GM12891 (cell line): ENCODE results near the gene HOXC5.
"Not testable (repeated sequence)": the region's sequence is repeated elsewhere in the genome, so short reads cannot be mapped to it uniquely, and the experiment has no call there.

Experiments used
- POLR2A ChIP-seq: IDR thresholded peaks from 2 replicates; pipeline ENCODE4 v1.6.1; 2011; ENCODE audit warnings: low read depth, low read length, control low read depth
- POLR2AphosphoS5 ChIP-seq: IDR thresholded peaks from 2 replicates; pipeline ENCODE4 v1.6.1; 2011; ENCODE audit warnings: low read depth, low read length, control low read depth
- POU2F2 ChIP-seq: IDR thresholded peaks from 2 replicates; pipeline ENCODE4 v1.6.1; 2011; ENCODE audit warnings: low read depth, mild to moderate bottlenecking, control low read depth, low read length, moderate library complexity
- SPI1 ChIP-seq: IDR thresholded peaks from 2 replicates; pipeline ENCODE4 v1.6.1; 2011; ENCODE audit warnings: low read depth, low read length, control low read depth

- TF ChIP-seq POLR2AphosphoS5, SPI1, POLR2A, POU2F2: not testable (repeated sequence)
Observed at GRCh38 chr12:54081581-54082396, 48.9 kb downstream of the HOXC5 start.
